Trophoblast cell (in vitro differentiated cells and primary cell): ENCODE measurements around the gene MOCOS.

Source experiments
- DNase-seq, 2 donors: peaks; one replicate each; pipeline ENCODE4 v3.0.0-alpha.2; 2016
- H2AFZ ChIP-seq: 2 replicates; pipeline ENCODE4 v1.6.1; 2013; ENCODE audit warnings: low read length, moderate library complexity, mild to moderate bottlenecking; ENCODE audit not compliant: insufficient read depth, poor library complexity
- H2AK5ac ChIP-seq: 2 replicates; pipeline ENCODE4 v1.6.1; 2013; ENCODE audit warnings: mild to moderate bottlenecking, low read length
- H2BK120ac ChIP-seq: 2 replicates; pipeline ENCODE4 v1.6.1; 2013; ENCODE audit warnings: low read length, mild to moderate bottlenecking, moderate library complexity; ENCODE audit not compliant: insufficient read depth, poor library complexity
- H2BK12ac ChIP-seq: 2 replicates; pipeline ENCODE4 v1.6.1; 2013; ENCODE audit warnings: mild to moderate bottlenecking, low read length, moderate library complexity
- H2BK5ac ChIP-seq: 2 replicates; pipeline ENCODE4 v1.6.1; 2013; ENCODE audit warnings: low read length, low read depth, moderate library complexity, mild to moderate bottlenecking; ENCODE audit not compliant: poor library complexity
- H3K14ac ChIP-seq: 2 replicates; pipeline ENCODE4 v1.6.1; 2013; ENCODE audit warnings: mild to moderate bottlenecking, low read length
- H3K18ac ChIP-seq: 2 replicates; pipeline ENCODE4 v1.6.1; 2013; ENCODE audit warnings: mild to moderate bottlenecking, low read length
- H3K23ac ChIP-seq: 2 replicates; pipeline ENCODE4 v1.6.1; 2013; ENCODE audit warnings: low read length
- H3K27ac ChIP-seq: 2 replicates; pipeline ENCODE4 v1.5.1; 2013; ENCODE audit warnings: low read depth, mild to moderate bottlenecking, inconsistent platforms, low read length, moderate library complexity
- H3K27me3 ChIP-seq: 2 replicates; pipeline ENCODE4 v1.6.1; 2013; ENCODE audit warnings: inconsistent platforms, mild to moderate bottlenecking, low read length, moderate library complexity; ENCODE audit not compliant: insufficient read depth
- H3K36me3 ChIP-seq, 2 experiments: 1 replicate in 1 of 2; 2 replicates in 1 of 2; pipeline ENCODE4 v1.6.1; 2013; ENCODE audit warnings: low read length in 2 of 2, mild to moderate bottlenecking in 2 of 2, moderate library complexity in 1 of 2; ENCODE audit not compliant: insufficient read depth in 2 of 2, control insufficient read depth in 1 of 2
- H3K4ac ChIP-seq: 2 replicates; pipeline ENCODE4 v1.6.1; 2013; ENCODE audit warnings: low read depth, mild to moderate bottlenecking, low read length, moderate library complexity
- H3K4me1 ChIP-seq, 2 experiments: 1 replicate in 1 of 2; 2 replicates in 1 of 2; pipeline ENCODE4 v1.6.1; 2013; ENCODE audit warnings: low read length in 2 of 2, mild to moderate bottlenecking in 2 of 2, moderate library complexity in 1 of 2; ENCODE audit not compliant: insufficient read depth in 2 of 2, control insufficient read depth in 1 of 2
- H3K4me2 ChIP-seq: 2 replicates; pipeline ENCODE4 v1.6.1; 2013; ENCODE audit warnings: inconsistent platforms, mild to moderate bottlenecking, low read length, moderate library complexity
- H3K4me3 ChIP-seq: 2 replicates; pipeline ENCODE4 v1.5.1; 2013; ENCODE audit warnings: mild to moderate bottlenecking, low read depth, low read length, inconsistent platforms
- H3K79me1 ChIP-seq: one replicate; pipeline ENCODE4 v1.6.1; 2013; ENCODE audit warnings: low read length
- H3K79me2 ChIP-seq: 2 replicates; pipeline ENCODE4 v1.6.1; 2013; ENCODE audit warnings: low read length, mild to moderate bottlenecking; ENCODE audit not compliant: control insufficient read depth, insufficient read depth, poor library complexity
- H3K9ac ChIP-seq: 2 replicates; pipeline ENCODE4 v1.6.1; 2013; ENCODE audit warnings: mild to moderate bottlenecking, low read length
- H3K9me3 ChIP-seq: 2 replicates; pipeline ENCODE4 v1.6.1; 2013; ENCODE audit warnings: low read depth, mild to moderate bottlenecking, control low read depth, inconsistent platforms, low read length; ENCODE audit not compliant: insufficient read depth
- H4K12ac ChIP-seq: 2 replicates; pipeline ENCODE4 v1.6.1; 2013; ENCODE audit warnings: low read depth, mild to moderate bottlenecking, low read length, moderate library complexity
- H4K8ac ChIP-seq: 2 replicates; pipeline ENCODE4 v1.6.1; 2013; ENCODE audit warnings: low read depth, mild to moderate bottlenecking, low read length, moderate library complexity
- H4K91ac ChIP-seq: one replicate; pipeline ENCODE4 v1.6.1; 2013; ENCODE audit warnings: low read depth, mild to moderate bottlenecking, low read length, moderate library complexity
- WGBS: extraction: QIAGEN DNeasy Blood & Tissue Kit; methylation state at CpG from one replicate; pipeline ENCODE4 v1.1.7; 2013; ENCODE audit warnings: missing lambda C conversion rate; ENCODE audit not compliant: insufficient read length, insufficient coverage; ENCODE audit errors: extremely low coverage; 5-methylcytosine and 5-hydroxymethylcytosine counted together

Gene MOCOS

GRCh38 chr18:36191286-36191685, 4.0 kb downstream of the MOCOS start:
- Histone ChIP-seq H2BK120ac (no peak overlapping the region), H3K4me2 (no peak overlapping the region), H4K8ac (no peak overlapping the region), H3K4ac (no peak overlapping the region), H3K4me3 (no peak overlapping the region), H3K4me1 (peaks cover 5 to 11% of the 10 kb centered on the region in 2 experiments), H3K23ac (no peak overlapping the region), H4K12ac (no peak overlapping the region), H3K9me3 (peaks cover 6% of the 10 kb centered on the region), H2AFZ (no peak overlapping the region), H4K91ac (no peak overlapping the region), H2AK5ac (no peak overlapping the region), H3K9ac (no peak overlapping the region), H3K79me1 (peaks cover 3% of the 10 kb centered on the region), H2BK12ac (no peak overlapping the region), H3K79me2 (no peaks in the 10 kb centered on the region), H3K27me3 (peaks cover 18% of the 10 kb centered on the region), H3K14ac (no peak overlapping the region), H3K36me3 (no peaks in the 10 kb centered on the region), H3K27ac (no peak overlapping the region), H3K18ac (no peak overlapping the region), H2BK5ac (no peak overlapping the region)
- DNase-seq = no peak
- WGBS = no CpG with 5 or more reads among the region's 3 CpGs

GRCh38 chr18:36191711-36192110, 4.4 kb downstream of the MOCOS start:
- Histone ChIP-seq H3K9ac (no peak overlapping the region), H3K27ac (no peak overlapping the region), H3K79me1 (peaks cover 3% of the 10 kb centered on the region), H3K9me3 (peaks cover 6% of the 10 kb centered on the region), H3K23ac (no peak overlapping the region), H3K14ac (no peak overlapping the region), H2AFZ (no peak overlapping the region), H3K4me1 (peaks cover 4 to 10% of the 10 kb centered on the region in 2 experiments), H2AK5ac (no peak overlapping the region), H3K27me3 (peaks cover 14% of the 10 kb centered on the region), H3K79me2 (no peaks in the 10 kb centered on the region), H3K4ac (no peak overlapping the region), H3K4me2 (no peak overlapping the region), H3K36me3 (no peaks in the 10 kb centered on the region), H2BK5ac (no peak overlapping the region), H4K8ac (no peak overlapping the region), H2BK120ac (no peak overlapping the region), H3K4me3 (no peak overlapping the region), H4K12ac (no peak overlapping the region), H3K18ac (no peak overlapping the region), H4K91ac (no peak overlapping the region), H2BK12ac (no peak overlapping the region)
- DNase-seq = no peak
- WGBS = no CpG with 5 or more reads among the region's 1 CpG

- peaks cover 3% of the 10 kb centered on the region for H3K9me3 ChIP-seq
- H4K91ac ChIP-seq = no peak overlapping the region
- no peaks in the 10 kb centered on the region for H3K79me1 ChIP-seq
- no peak overlapping the region for H2BK120ac ChIP-seq
- H3K4me1 ChIP-seq = no peaks in the 10 kb centered on the region
- H2AFZ ChIP-seq = no peak overlapping the region
- no peaks in the 10 kb centered on the region for H3K27me3 ChIP-seq
- H3K4me3 ChIP-seq = no peak overlapping the region
- no peak for DNase-seq
- H3K18ac ChIP-seq = no peak overlapping the region
- H3K79me2 ChIP-seq = no peaks in the 10 kb centered on the region
- no peaks in the 10 kb centered on the region for H3K36me3 ChIP-seq
- H3K14ac ChIP-seq = no peak overlapping the region
- no peak overlapping the region for H2BK12ac ChIP-seq
- H2AK5ac ChIP-seq = no peak overlapping the region
- H2BK5ac ChIP-seq = no peak overlapping the region
- no peak overlapping the region for H3K4ac ChIP-seq
- no peak overlapping the region for H3K4me2 ChIP-seq
- H3K27ac ChIP-seq = no peak overlapping the region
- no CpG with 5 or more reads among the region's 8 CpGs for WGBS
- H3K23ac ChIP-seq = no peak overlapping the region
- H4K12ac ChIP-seq = no peak overlapping the region
- H3K9ac ChIP-seq = no peak overlapping the region
- no peak overlapping the region for H4K8ac ChIP-seq
Measured at GRCh38 chr18:36194600-36195315, 7.5 kb downstream of the MOCOS start.

GRCh38 chr18:36195427-36196122, 8.3 kb downstream of the MOCOS start:
- Histone ChIP-seq H3K79me1 (no peaks in the 10 kb centered on the region), H3K79me2 (no peaks in the 10 kb centered on the region), H2BK5ac (no peak overlapping the region), H3K4me2 (no peak overlapping the region), H3K23ac (no peak overlapping the region), H3K9me3 (peaks cover 3% of the 10 kb centered on the region), H4K8ac (no peak overlapping the region), H3K4ac (no peak overlapping the region), H3K27me3 (no peaks in the 10 kb centered on the region), H3K9ac (no peak overlapping the region), H3K27ac (no peak overlapping the region), H2AK5ac (no peak overlapping the region), H3K4me1 (no peaks in the 10 kb centered on the region), H4K12ac (no peak overlapping the region), H2AFZ (no peak overlapping the region), H3K36me3 (no peaks in the 10 kb centered on the region), H3K18ac (no peak overlapping the region), H3K14ac (no peak overlapping the region), H2BK120ac (no peak overlapping the region), H3K4me3 (no peak overlapping the region), H4K91ac (no peak overlapping the region), H2BK12ac (no peak overlapping the region)
- no peak for DNase-seq
- no CpG with 5 or more reads among the region's 3 CpGs for WGBS
